Epithelial cell of esophagus (primary cell): ENCODE data around the gene ANKRD26.

Source experiments
- DNase-seq: peaks from one replicate; pipeline ENCODE4 v3.0.0; 2010; ENCODE audit warnings: low read depth
- H3K4me3 ChIP-seq: 2 replicates; pipeline ENCODE4 v1.5.1; 2011; ENCODE audit warnings: mild to moderate bottlenecking, low read length, control low read depth
- TF ChIP-seq, protein P1 (sequence below): IDR thresholded peaks from 2 replicates; pipeline ENCODE4 v1.5.1; 2011; ENCODE audit warnings: low read depth, mild to moderate bottlenecking, low read length, control low read depth, inconsistent platforms; ENCODE audit not compliant: insufficient read depth; ENCODE audit errors: missing control alignments

The ANKRD26 gene

DNA sequence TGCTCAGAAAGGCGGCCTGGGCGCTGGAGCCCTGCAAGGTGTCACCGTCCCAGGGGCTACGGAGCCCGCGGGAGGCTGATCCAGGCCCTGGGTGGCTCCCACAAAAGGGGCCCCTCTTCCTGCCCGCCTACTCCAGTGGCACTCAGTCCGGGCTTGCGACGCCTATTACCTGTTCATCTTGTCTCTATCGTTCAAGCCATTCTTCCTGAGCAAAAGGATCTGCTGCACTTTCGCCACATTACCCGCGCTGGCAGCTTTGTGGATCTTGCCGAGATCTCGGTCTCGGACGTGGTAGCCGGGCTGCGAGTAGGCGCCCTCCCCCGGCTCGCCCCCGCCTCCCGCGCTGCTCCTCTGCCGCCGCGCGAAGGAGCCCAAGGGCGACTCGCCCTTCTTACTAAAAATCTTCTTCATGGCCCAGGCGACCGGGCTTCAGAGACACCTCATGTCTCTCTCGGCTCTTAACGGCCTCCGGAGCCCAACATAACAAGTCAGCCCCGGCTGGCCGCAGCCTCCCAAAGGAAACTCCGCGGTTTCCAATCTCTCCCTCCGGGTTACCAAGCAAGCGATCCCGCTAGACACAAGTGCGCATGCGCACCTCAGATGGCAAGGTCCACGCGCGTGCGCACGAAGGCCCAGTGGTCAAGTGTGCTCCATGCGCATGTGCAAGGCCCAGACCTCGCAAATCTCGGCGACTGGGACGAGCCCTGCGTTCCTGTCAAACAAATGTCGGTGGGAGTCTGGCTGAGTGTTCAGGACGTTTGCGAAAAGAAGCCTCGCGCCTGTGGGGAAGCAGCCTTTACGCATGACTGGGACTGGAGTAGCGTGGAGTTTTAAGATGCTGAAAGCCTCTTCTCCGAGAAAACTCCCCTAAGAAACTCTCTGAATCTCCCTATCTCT, at the start of gene ANKRD26:
ANKRD26 (minus strand) TSS at position 579 of the 897 bp plus-strand sequence; CDS start at position 411, 168 bp downstream.
- peak within 1 kb of the TSS; percentile 84 for H3K4me3 ChIP-seq
- TF ChIP-seq, protein P1, sequence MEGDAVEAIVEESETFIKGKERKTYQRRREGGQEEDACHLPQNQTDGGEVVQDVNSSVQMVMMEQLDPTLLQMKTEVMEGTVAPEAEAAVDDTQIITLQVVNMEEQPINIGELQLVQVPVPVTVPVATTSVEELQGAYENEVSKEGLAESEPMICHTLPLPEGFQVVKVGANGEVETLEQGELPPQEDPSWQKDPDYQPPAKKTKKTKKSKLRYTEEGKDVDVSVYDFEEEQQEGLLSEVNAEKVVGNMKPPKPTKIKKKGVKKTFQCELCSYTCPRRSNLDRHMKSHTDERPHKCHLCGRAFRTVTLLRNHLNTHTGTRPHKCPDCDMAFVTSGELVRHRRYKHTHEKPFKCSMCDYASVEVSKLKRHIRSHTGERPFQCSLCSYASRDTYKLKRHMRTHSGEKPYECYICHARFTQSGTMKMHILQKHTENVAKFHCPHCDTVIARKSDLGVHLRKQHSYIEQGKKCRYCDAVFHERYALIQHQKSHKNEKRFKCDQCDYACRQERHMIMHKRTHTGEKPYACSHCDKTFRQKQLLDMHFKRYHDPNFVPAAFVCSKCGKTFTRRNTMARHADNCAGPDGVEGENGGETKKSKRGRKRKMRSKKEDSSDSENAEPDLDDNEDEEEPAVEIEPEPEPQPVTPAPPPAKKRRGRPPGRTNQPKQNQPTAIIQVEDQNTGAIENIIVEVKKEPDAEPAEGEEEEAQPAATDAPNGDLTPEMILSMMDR, result no peak

DNA sequence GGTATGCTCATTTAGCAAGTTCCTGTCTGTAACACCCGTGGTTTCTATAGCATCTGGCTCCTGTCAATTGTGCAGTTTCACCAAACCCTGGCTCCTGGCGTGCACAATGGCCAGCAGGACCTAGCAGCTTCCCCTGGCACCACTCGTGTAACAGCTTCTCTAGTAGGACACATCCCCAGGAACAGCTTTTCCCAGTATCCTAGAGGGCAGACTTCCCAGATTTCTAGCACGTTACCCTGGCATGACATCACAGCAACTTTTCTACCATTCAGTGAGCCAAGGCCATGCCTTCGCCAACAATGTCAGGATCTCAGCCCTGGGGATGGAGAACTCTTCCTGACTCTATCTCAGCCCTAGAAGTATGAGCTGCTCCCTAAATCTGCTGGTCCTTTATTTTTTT, 47.4 kb upstream of the ANKRD26 start:
- TF ChIP-seq, protein P1, result no peak
- DNase-seq, result no peak
- H3K4me3 ChIP-seq, result no peak overlapping the region

More for the DNA sequence above, at the start of gene ANKRD26:
- peak; percentile 96 for DNase-seq

DNA sequence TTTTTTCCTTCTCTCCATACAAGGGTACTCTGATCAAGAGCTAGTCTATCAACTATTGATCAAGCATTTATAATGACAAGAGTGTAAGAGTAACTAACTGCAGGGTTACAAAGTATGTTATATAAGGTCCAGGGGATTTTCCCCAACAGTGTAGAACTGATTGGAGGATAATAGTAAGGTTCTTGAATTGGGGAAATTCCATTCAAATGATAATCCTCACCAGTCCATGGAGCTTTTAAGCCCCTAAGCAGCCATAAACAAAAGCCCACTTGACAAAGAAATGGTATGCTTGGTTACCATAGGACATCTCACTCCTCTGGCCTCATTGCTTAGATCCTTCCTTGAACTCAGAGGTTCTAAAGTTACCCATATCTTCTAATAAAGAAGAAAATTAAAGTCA, 45.6 kb upstream of the ANKRD26 start:
- no peak overlapping the region for H3K4me3 ChIP-seq
- no peak for DNase-seq
- TF ChIP-seq, protein P1, result no peak

DNA sequence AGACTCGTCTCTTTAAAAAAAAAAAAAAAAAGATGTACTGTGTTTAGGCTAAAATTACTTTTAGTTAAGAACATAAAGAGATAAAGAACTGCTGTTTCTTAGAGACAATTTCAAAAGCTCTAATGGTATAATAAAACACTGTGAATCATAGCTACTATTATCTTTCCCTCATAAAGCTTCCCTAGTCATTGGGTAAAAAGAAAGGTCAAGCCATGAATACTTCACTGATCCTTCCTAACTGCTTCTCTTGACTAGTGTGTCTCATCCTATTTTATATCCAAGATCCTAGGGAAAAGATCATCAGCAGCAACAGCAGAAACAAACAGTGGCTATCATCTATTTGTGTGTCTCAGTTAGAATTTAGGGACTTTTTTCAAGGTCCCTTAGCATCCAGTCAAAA, 43.4 kb upstream of the ANKRD26 start:
- H3K4me3 ChIP-seq, result no peak overlapping the region
- no peak for DNase-seq
- TF ChIP-seq, protein P1, result no peak

DNA sequence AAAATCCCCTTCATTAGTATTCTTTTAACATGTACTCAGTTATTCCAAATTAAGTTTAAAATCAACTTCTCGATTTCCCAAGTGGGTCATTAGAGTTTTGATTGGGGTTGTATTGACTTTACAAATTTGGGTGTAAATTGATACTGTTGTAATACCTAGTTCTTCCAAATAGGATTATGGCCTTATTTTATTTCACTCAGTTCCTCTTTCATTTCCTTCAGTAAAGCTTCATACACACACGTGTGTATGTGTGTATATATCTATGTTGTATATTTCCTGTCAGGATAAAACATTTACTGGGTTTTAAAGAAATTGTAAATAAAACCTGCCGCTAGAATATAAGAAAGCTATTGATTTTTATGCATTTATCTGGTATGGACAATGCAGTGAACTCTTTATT, 38.0 kb upstream of the ANKRD26 start:
- H3K4me3 ChIP-seq, result no peak overlapping the region
- TF ChIP-seq, protein P1, result no peak
- no peak for DNase-seq

DNA sequence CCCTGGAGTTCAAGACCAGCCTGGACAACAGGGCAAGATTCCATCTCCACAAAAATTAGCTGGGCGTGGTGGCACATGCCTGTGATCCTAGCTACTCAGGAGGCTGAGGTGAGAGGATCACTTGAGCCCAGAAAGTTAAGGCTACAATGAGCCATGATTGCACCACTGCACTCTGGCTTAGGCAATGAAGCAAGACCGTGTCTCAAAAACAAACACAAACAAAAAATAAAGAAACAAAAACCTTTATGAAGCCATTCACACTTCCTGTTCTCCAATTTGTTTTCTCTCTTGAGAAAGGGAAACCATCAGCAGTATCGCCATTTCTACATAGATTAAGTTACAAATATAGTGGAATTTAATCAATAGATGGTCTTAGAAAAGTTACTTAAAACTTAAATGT, 34.1 kb upstream of the ANKRD26 start:
- TF ChIP-seq, protein P1, result no peak
- no peak for DNase-seq

More for the DNA sequence above, 34.1 kb upstream of the ANKRD26 start:
- H3K4me3 ChIP-seq, result no peak overlapping the region
